BJ (cell line): ENCODE data around the gene TPRX1. TPM values are rescaled to one million over a fixed set of nuclear protein-coding genes. Genes with fewer than 3 reads are reported as not detected.
"Not testable (repeated sequence)": the region's sequence is repeated elsewhere in the genome, so short reads cannot be mapped to it uniquely, and the experiment has no call there.

Experiments used
- CTCF ChIA-PET: fragments of 350-600 bp; formaldehyde crosslinking; extraction: SDS; loops from one replicate; lab custom pipeline; 2021; ENCODE audit warnings: antibody characterized with exemption, inconsistent platforms; lab: Yijun Ruan, JAX
- POLR2A ChIA-PET: fragments of 300-600 bp; sonication (Branson Sonifier 250); formaldehyde crosslinking; extraction: SDS; loops from one replicate; lab custom pipeline; 2021; ENCODE audit warnings: antibody characterized with exemption; lab: Charles Lee
- DNase-seq: peaks from one replicate; pipeline ENCODE4 v3.0.0-alpha.2; 2011; ENCODE audit warnings: low read depth
- H3K27me3 ChIP-seq: 2 replicates; pipeline ENCODE4 v1.6.0; 2011; ENCODE audit warnings: low read length; ENCODE audit not compliant: control insufficient read depth, insufficient read depth
- H3K36me3 ChIP-seq: 2 replicates; pipeline ENCODE4 v1.5.1; 2011; ENCODE audit warnings: low read length; ENCODE audit not compliant: control insufficient read depth, insufficient read depth
- H3K4me3 ChIP-seq: 2 replicates; pipeline ENCODE4 v1.5.1; 2011; ENCODE audit warnings: low read depth, mild to moderate bottlenecking, control low read depth, low read length
- CTCF ChIP-seq: IDR thresholded peaks from 2 replicates; pipeline ENCODE4 v1.5.1; 2011; ENCODE audit warnings: low read depth, mild to moderate bottlenecking, control low read depth, inconsistent platforms, low read length, moderate library complexity; ENCODE audit not compliant: insufficient read depth
- polyA plus RNA-seq: library from polyadenylated mRNA; depleted of rRNA; stranded (reverse); fragments of >200 nt; gene quantifications from 2 replicates; pipeline ENCODE4 v1.2.3, GENCODE V29; 2011

TPRX1 gene
- polyA plus RNA-seq, 1 experiment, result not detected

GRCh38 chr19:47766359-47766620 is 38.1 kb downstream of the TPRX1 start:
- Histone ChIP-seq H3K27me3 (no peaks in the 10 kb centered on the region), H3K4me3 (no peak overlapping the region), H3K36me3 (no peaks in the 10 kb centered on the region)
- ChIA-PET POLR2A (no interaction called here), CTCF (interaction anchor here (0.8 to 3.4 kb wide), 12 partner anchors 8 to 81 kb away, joined by 3 to 21 read pairs (median 8); partner anchors contain the start of gene EHD2)
- no peak for TF ChIP-seq CTCF
- no peak for DNase-seq

- Histone ChIP-seq H3K27me3 (no peaks in the 10 kb centered on the region), H3K36me3 (no peaks in the 10 kb centered on the region), H3K4me3 (no peak overlapping the region)
- CTCF ChIA-PET, result interaction anchor here (0.7 to 3.4 kb wide), 18 partner anchors 8 to 270 kb away, joined by 3 to 21 read pairs (median 7); partner anchors contain the start of gene EHD2
- POLR2A ChIA-PET, result no interaction called here
- peak; percentile 80 for TF ChIP-seq CTCF
- no peak for DNase-seq
Measured at GRCh38 chr19:47765523-47766358, 38.6 kb downstream of the TPRX1 start.

- DNase-seq, POLR2A ChIA-PET: not testable (repeated sequence)
- CTCF ChIA-PET, result interaction anchor here (0.7 to 3.4 kb wide), 12 partner anchors 9 to 208 kb away, joined by 3 to 21 read pairs (median 12); partner anchors contain the start of gene EHD2
Measured at GRCh38 chr19:47764705-47765104, 39.6 kb downstream of the TPRX1 start.

GRCh38 chr19:47762615-47763308 is 41.6 kb downstream of the TPRX1 start:
- TF ChIP-seq CTCF, result no peak
- CTCF ChIA-PET, result interaction anchor here (0.6 kb wide), 1 partner anchor 38 kb away, joined by 3 read pairs; no protein-coding TSS in a partner anchor
- H3K27me3 ChIP-seq, result no peaks in the 10 kb centered on the region
- no peak overlapping the region for H3K4me3 ChIP-seq
- POLR2A ChIA-PET, result no interaction called here
- DNase-seq, result no peak
- peaks cover 3% of the 10 kb centered on the region; the same call in 1 of the 2 replicates for H3K36me3 ChIP-seq

More at GRCh38 chr19:47764705-47765104, 39.6 kb downstream of the TPRX1 start:
- not testable (repeated sequence) for H3K27me3 ChIP-seq, H3K36me3 ChIP-seq, H3K4me3 ChIP-seq

GRCh38 chr19:47762151-47762550 is 42.2 kb downstream of the TPRX1 start:
- DNase-seq, result no peak
- CTCF ChIA-PET, result interaction anchor here (0.6 kb wide), 1 partner anchor 37 kb away, joined by 3 read pairs; no protein-coding TSS in a partner anchor
- H3K36me3 ChIP-seq, result peaks cover 6% of the 10 kb centered on the region
- no peak overlapping the region for H3K4me3 ChIP-seq
- POLR2A ChIA-PET, result no interaction called here
- no peaks in the 10 kb centered on the region for H3K27me3 ChIP-seq
- TF ChIP-seq CTCF, result no peak
